ENCODE data around the gene DPP9.

DNA sequence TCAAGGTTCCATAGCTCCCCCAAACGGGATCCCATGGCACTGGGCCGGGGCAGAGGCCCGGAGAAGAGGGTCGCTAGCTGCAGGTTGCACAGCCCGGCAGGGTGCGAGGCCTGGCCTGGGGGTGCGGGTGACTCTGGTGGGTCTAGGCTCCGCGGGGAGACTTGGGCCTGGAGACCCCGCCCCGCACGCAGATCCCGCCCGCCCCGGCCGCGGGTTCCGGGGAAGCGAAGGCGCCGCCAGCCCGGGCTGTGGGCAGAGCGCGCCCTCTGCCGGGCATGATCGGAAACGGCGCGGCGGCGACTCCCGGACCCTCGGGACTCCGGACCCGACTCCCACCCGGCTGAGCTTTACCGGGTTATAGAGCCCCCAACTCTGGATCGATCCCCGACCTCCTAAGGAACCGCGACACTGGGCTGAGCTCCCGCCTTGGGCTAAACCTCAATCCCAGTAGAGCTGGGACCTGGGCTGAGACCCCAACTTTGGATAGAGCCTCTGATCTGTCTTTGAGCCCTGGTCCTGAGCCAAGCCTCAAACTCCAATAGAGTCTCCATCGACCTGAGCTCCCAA lies 87.4 kb downstream of the DPP9 start:
- no peak for TF ChIP-seq GATA3 (IDR thresholded peaks at IDR 0.05; ENCODE audit: low read depth, low read length)
- no peak for TF ChIP-seq GATA2 (IDR thresholded peaks at IDR 0.05; ENCODE audit: low read depth, low read length)
